ENCODE results near the gene ZNF649. TPM values are rescaled to one million over a fixed set of nuclear protein-coding genes. Genes with fewer than 3 reads are reported as not detected.

Gene ZNF649
- total and polyA plus RNA-seq, 2 of the 13 experiments (the other 11 are each of a cell fraction or from before 2014, with no cell fraction given) = 3.0 to 13.4 TPM

DNA sequence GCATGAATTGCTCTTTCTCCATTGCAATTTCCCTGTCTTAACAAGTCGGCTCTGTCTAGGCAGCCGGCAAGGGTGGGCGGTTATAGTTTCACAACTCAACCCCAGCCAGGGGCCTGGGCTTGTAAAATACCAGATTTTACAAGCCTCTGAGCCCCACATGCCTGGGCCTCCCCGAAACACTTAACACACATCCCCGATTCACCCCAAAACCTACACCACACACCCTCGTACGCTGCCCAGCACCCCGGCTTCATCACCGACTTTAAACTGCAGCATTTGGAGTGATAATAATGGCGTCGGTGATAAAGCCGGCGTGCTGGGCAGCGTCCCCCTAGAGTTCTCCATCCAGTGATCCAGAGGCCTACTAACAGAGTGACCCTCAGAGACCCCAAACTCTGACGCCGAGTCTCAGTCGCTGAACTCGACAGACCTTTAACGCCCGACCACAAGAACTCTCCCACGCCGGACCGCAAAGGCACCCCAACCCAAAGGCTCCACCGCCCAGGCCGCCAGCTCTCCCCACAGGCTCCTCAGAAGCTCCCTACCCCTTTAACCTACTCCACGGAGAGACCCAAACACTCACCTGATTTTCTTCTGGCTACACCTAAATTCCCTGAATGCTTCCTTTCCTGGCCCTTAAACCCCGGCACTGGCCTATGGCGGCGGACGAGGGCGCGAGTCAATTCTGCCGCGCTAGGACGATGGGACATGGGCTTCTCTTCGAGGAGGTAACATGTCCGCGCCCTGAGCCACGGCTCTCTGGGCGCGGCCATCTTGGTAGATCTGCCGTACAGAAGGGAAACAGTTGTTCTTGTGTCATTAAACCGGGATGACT is at the start of gene ZNF649 (continued):
- TF ChIP-seq, protein P1, sequence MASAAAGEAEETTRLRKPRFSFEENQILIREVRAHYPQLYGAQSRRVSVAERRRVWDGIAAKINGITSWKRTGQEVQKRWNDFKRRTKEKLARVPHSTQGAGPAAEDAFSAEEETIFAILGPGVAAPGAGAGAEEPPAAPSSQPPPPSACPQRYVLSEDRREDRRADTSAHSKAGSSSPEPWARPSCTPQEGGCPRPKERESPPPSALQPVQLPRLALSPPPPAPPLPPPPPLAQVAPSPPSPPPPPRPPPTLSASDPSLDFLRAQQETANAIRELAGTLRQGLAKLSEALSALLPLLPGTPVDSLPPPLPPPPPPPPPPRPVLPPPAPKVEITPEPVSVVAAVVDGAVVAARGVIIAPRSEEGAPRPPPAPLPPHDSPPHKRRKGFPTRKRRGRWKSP (CRISPR knock-in tag; IDR thresholded peaks at IDR 0.05) = peak; percentile 34; the same call in 1 of the 2 replicates
- no peak for TF ChIP-seq JDP2 (CRISPR knock-in tag; IDR thresholded peaks at IDR 0.05; ENCODE audit: borderline replicate concordance)
- peak; percentile 100 for TF ChIP-seq YY1 (IDR thresholded peaks at IDR 0.05; ENCODE audit: insufficient read depth, insufficient replicate concordance, low read depth, low read length)
- TF ChIP-seq ZNF207 (IDR thresholded peaks at IDR 0.05; ENCODE audit: borderline replicate concordance) = no peak
- TF ChIP-seq NAIF1 (CRISPR knock-in tag; IDR thresholded peaks at IDR 0.05; ENCODE audit: borderline replicate concordance) = peak; percentile 47; the same call in 1 of the 2 replicates
- TF ChIP-seq SMAD1 (CRISPR knock-in tag; IDR thresholded peaks at IDR 0.05; ENCODE audit: borderline replicate concordance, low read depth) = 0 out of 2 replicates have a peak, but pooled peaks have one; percentile 42
- 0 out of 2 replicates have a peak, but pooled peaks have one; percentile 49 for TF ChIP-seq ZNF225 (CRISPR knock-in tag; IDR thresholded peaks at IDR 0.05)
- TF ChIP-seq THAP11 (CRISPR knock-in tag; IDR thresholded peaks at IDR 0.05) = peak; percentile 80
- peak; percentile 55; the same call in 1 of the 2 replicates for TF ChIP-seq CBX5 (CRISPR knock-in tag; IDR thresholded peaks at IDR 0.05; ENCODE audit: borderline replicate concordance)
- no peak for TF ChIP-seq MAZ (IDR thresholded peaks at IDR 0.05; ENCODE audit: borderline replicate concordance, low read depth, low read length)
- no peak for TF ChIP-seq MAZ (CRISPR knock-in tag; IDR thresholded peaks at IDR 0.05; ENCODE audit: low read depth)
- TF ChIP-seq YEATS4 (CRISPR knock-in tag; IDR thresholded peaks at IDR 0.05; ENCODE audit: borderline replicate concordance) = peak; percentile 72; the same call in 1 of the 2 replicates
- no peak for TF ChIP-seq RARA (CRISPR knock-in tag; IDR thresholded peaks at IDR 0.05)
- TF ChIP-seq MIER2 (CRISPR knock-in tag; IDR thresholded peaks at IDR 0.05) = peak; percentile 66; the same call in 1 of the 2 replicates
- no peak for TF ChIP-seq NR1H2 (CRISPR knock-in tag; IDR thresholded peaks at IDR 0.05; ENCODE audit: borderline replicate concordance, low read depth)
- TF ChIP-seq, protein P2, sequence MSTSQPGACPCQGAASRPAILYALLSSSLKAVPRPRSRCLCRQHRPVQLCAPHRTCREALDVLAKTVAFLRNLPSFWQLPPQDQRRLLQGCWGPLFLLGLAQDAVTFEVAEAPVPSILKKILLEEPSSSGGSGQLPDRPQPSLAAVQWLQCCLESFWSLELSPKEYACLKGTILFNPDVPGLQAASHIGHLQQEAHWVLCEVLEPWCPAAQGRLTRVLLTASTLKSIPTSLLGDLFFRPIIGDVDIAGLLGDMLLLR (CRISPR knock-in tag; IDR thresholded peaks at IDR 0.05) = 0 out of 2 replicates have a peak, but pooled peaks have one; percentile 40
- TF ChIP-seq, protein P3, sequence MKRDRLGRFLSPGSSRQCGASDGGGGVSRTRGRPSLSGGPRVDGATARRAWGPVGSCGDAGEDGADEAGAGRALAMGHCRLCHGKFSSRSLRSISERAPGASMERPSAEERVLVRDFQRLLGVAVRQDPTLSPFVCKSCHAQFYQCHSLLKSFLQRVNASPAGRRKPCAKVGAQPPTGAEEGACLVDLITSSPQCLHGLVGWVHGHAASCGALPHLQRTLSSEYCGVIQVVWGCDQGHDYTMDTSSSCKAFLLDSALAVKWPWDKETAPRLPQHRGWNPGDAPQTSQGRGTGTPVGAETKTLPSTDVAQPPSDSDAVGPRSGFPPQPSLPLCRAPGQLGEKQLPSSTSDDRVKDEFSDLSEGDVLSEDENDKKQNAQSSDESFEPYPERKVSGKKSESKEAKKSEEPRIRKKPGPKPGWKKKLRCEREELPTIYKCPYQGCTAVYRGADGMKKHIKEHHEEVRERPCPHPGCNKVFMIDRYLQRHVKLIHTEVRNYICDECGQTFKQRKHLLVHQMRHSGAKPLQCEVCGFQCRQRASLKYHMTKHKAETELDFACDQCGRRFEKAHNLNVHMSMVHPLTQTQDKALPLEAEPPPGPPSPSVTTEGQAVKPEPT (CRISPR knock-in tag; IDR thresholded peaks at IDR 0.05; ENCODE audit: low read depth) = 0 out of 2 replicates have a peak, but pooled peaks have one; percentile 65
- peak; percentile 50; the same call in 1 of the 2 replicates for TF ChIP-seq DMAP1 (CRISPR knock-in tag; IDR thresholded peaks at IDR 0.05)
- no peak for TF ChIP-seq ZNF432 (CRISPR knock-in tag; IDR thresholded peaks at IDR 0.05; ENCODE audit: borderline replicate concordance)
- peak; percentile 73 for TF ChIP-seq HOXA3 (CRISPR knock-in tag; IDR thresholded peaks at IDR 0.05)
- TF ChIP-seq IKZF1 (IDR thresholded peaks at IDR 0.05) = no peak
- TF ChIP-seq, protein P4, sequence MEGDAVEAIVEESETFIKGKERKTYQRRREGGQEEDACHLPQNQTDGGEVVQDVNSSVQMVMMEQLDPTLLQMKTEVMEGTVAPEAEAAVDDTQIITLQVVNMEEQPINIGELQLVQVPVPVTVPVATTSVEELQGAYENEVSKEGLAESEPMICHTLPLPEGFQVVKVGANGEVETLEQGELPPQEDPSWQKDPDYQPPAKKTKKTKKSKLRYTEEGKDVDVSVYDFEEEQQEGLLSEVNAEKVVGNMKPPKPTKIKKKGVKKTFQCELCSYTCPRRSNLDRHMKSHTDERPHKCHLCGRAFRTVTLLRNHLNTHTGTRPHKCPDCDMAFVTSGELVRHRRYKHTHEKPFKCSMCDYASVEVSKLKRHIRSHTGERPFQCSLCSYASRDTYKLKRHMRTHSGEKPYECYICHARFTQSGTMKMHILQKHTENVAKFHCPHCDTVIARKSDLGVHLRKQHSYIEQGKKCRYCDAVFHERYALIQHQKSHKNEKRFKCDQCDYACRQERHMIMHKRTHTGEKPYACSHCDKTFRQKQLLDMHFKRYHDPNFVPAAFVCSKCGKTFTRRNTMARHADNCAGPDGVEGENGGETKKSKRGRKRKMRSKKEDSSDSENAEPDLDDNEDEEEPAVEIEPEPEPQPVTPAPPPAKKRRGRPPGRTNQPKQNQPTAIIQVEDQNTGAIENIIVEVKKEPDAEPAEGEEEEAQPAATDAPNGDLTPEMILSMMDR (CRISPR knock-in tag; IDR thresholded peaks at IDR 0.05) = peak; percentile 59
- TF ChIP-seq ZNF780A (CRISPR knock-in tag; IDR thresholded peaks at IDR 0.05) = no peak
- peak; percentile 32; the same call in 1 of the 2 replicates for TF ChIP-seq BCL6 (CRISPR knock-in tag; IDR thresholded peaks at IDR 0.05)
- TF ChIP-seq PHF20 (CRISPR knock-in tag; IDR thresholded peaks at IDR 0.05) = peak; percentile 61
- TF ChIP-seq ZNF317 (CRISPR knock-in tag; IDR thresholded peaks at IDR 0.05) = no peak
